ENCODE data around the gene HOPX. TPM values are rescaled to one million over a fixed set of nuclear protein-coding genes. Genes with fewer than 3 reads are reported as not detected.

HOPX gene
- total RNA-seq, 1 donor from 2014 or later = 0.54 TPM

- TF ChIP-seq, protein P1, sequence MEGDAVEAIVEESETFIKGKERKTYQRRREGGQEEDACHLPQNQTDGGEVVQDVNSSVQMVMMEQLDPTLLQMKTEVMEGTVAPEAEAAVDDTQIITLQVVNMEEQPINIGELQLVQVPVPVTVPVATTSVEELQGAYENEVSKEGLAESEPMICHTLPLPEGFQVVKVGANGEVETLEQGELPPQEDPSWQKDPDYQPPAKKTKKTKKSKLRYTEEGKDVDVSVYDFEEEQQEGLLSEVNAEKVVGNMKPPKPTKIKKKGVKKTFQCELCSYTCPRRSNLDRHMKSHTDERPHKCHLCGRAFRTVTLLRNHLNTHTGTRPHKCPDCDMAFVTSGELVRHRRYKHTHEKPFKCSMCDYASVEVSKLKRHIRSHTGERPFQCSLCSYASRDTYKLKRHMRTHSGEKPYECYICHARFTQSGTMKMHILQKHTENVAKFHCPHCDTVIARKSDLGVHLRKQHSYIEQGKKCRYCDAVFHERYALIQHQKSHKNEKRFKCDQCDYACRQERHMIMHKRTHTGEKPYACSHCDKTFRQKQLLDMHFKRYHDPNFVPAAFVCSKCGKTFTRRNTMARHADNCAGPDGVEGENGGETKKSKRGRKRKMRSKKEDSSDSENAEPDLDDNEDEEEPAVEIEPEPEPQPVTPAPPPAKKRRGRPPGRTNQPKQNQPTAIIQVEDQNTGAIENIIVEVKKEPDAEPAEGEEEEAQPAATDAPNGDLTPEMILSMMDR (IDR thresholded peaks at IDR 0.05; ENCODE audit: partially characterized antibody, unreplicated experiment) = no peak
- H3K27ac Mint-ChIP-seq (ENCODE audit: unreplicated experiment) = no peak overlapping the region
- no peaks in the 10 kb centered on the region for H3K4me1 Mint-ChIP-seq (ENCODE audit: low read depth, unreplicated experiment)
- H3K4me3 Mint-ChIP-seq (ENCODE audit: unreplicated experiment) = no peak overlapping the region
- no peak for DNase-seq
- peaks cover 3% of the 10 kb centered on the region for H3K27me3 Mint-ChIP-seq (ENCODE audit: unreplicated experiment)
- no peaks in the 10 kb centered on the region for H3K9me3 Mint-ChIP-seq (ENCODE audit: unreplicated experiment)
- H3K36me3 Mint-ChIP-seq (ENCODE audit: unreplicated experiment) = no peaks in the 10 kb centered on the region
These were observed 42.6 kb upstream of the HOPX start for GRCh38 chr4:56723659-56724230.

DNA sequence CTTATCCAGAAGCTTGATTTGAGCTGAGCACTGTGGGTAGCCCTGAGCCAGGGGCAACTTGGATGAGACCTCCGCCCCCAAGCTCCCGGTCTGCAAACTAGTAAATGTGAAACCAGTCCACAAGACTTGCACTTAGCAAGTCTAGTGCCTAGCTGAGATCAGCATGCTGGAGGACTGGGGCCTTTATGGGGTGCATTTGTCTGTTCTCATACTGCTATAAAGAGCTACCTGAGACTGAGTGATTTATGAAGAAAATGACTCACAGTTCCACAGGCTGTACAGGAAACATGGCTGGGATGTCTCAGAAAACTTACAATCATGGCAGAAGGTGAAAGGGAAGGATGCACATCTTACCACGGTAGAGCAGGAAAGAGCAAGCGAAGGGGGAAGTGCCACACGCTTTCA, 42.1 kb upstream of the HOPX start:
- TF ChIP-seq, protein P1 (IDR thresholded peaks at IDR 0.05; ENCODE audit: partially characterized antibody, unreplicated experiment) = no peak
- Mint-ChIP-seq H3K36me3 (ENCODE audit: unreplicated experiment) (no peaks in the 10 kb centered on the region), H3K27ac (ENCODE audit: unreplicated experiment) (no peak overlapping the region), H3K9me3 (ENCODE audit: unreplicated experiment) (no peaks in the 10 kb centered on the region), H3K27me3 (ENCODE audit: unreplicated experiment) (peaks cover 3% of the 10 kb centered on the region), H3K4me1 (ENCODE audit: low read depth, unreplicated experiment) (no peaks in the 10 kb centered on the region), H3K4me3 (ENCODE audit: unreplicated experiment) (no peak overlapping the region)
- no peak for DNase-seq

- DNase-seq = no peak
- peaks cover 9% of the 10 kb centered on the region for H3K36me3 Mint-ChIP-seq (ENCODE audit: unreplicated experiment)
- peaks cover 2% of the 10 kb centered on the region for H3K9me3 Mint-ChIP-seq (ENCODE audit: unreplicated experiment)
- H3K4me1 Mint-ChIP-seq (ENCODE audit: low read depth, unreplicated experiment) = peaks cover 7% of the 10 kb centered on the region
- TF ChIP-seq, protein P1 (IDR thresholded peaks at IDR 0.05; ENCODE audit: partially characterized antibody, unreplicated experiment) = no peak
- no peak overlapping the region for H3K27ac Mint-ChIP-seq (ENCODE audit: unreplicated experiment)
- H3K4me3 Mint-ChIP-seq (ENCODE audit: unreplicated experiment) = no peak overlapping the region
- peaks cover 4% of the 10 kb centered on the region for H3K27me3 Mint-ChIP-seq (ENCODE audit: unreplicated experiment)
These were observed 27.1 kb upstream of the HOPX start for GRCh38 chr4:56708146-56708545.

- TF ChIP-seq, protein P1 (IDR thresholded peaks at IDR 0.05; ENCODE audit: partially characterized antibody, unreplicated experiment) = no peak
- H3K9me3 Mint-ChIP-seq (ENCODE audit: unreplicated experiment) = peaks cover 2% of the 10 kb centered on the region
- no peaks in the 10 kb centered on the region for H3K27me3 Mint-ChIP-seq (ENCODE audit: unreplicated experiment)
- H3K4me1 Mint-ChIP-seq (ENCODE audit: low read depth, unreplicated experiment) = peaks cover 20% of the 10 kb centered on the region
- no peaks in the 10 kb centered on the region for H3K36me3 Mint-ChIP-seq (ENCODE audit: unreplicated experiment)
- no peak overlapping the region for H3K4me3 Mint-ChIP-seq (ENCODE audit: unreplicated experiment)
- DNase-seq = no peak
- no peak overlapping the region for H3K27ac Mint-ChIP-seq (ENCODE audit: unreplicated experiment)
These were observed 24.9 kb upstream of the HOPX start for GRCh38 chr4:56705966-56706365.

DNA sequence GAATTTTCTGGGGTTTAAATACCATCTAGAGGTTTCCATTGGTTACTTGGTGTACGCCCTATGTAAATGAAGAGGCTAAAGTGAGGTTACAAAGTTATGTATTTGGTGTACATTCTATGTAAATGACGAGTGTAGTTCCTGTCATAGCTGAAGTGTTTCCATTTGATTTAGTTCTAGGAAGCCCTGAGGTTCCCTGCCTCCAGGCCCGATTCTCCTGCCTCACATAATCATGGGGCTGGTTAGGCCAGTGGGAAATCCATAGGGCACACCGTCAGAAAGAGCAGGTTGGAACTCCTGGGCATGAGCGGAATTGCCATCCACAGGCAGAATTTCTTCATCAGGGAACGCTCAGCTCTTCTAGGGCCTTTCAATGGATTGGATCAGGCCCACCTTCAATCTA, 24.2 kb upstream of the HOPX start:
- H3K9me3 Mint-ChIP-seq (ENCODE audit: unreplicated experiment) = peaks cover 2% of the 10 kb centered on the region
- no peak for DNase-seq
- no peak overlapping the region for H3K27ac Mint-ChIP-seq (ENCODE audit: unreplicated experiment)
- H3K27me3 Mint-ChIP-seq (ENCODE audit: unreplicated experiment) = no peaks in the 10 kb centered on the region
- TF ChIP-seq, protein P1 (IDR thresholded peaks at IDR 0.05; ENCODE audit: partially characterized antibody, unreplicated experiment) = no peak
- no peaks in the 10 kb centered on the region for H3K36me3 Mint-ChIP-seq (ENCODE audit: unreplicated experiment)
- H3K4me1 Mint-ChIP-seq (ENCODE audit: low read depth, unreplicated experiment) = peaks cover 23% of the 10 kb centered on the region
- H3K4me3 Mint-ChIP-seq (ENCODE audit: unreplicated experiment) = no peak overlapping the region
